ENCODE measurements around the gene MBD6.

The MBD6 gene

GRCh38 chr12:57527184-57527583, 4.6 kb downstream of the MBD6 start:
- Histone ChIP-seq H3K9ac (ENCODE audit: low read length) (no peak overlapping the region), H4K20me1 (ENCODE audit: insufficient read depth, low read length) (no peaks in the 10 kb centered on the region), H3K4me1 (ENCODE audit: low read length) (0 out of 2 replicates have a peak, but pooled peaks cover 4% of the 10 kb centered on the region), H3K27me3 (replicated peaks; ENCODE audit: insufficient read depth, low read length) (no peaks in the 10 kb centered on the region), H3K9me2 (replicated peaks; ENCODE audit: insufficient read depth, low read length) (no peaks in the 10 kb centered on the region), H3K79me2 (ENCODE audit: low read length) (peaks cover 34% of the 10 kb centered on the region), H2AFZ (ENCODE audit: low read length) (no peak overlapping the region), H3K36me3 (replicated peaks; ENCODE audit: insufficient read depth, low read length) (peaks cover 5% of the 10 kb centered on the region; the same call in 1 of the 2 replicates), H3K4me2 (ENCODE audit: low read depth, low read length) (no peak overlapping the region), H3K9me3 (replicated peaks; ENCODE audit: insufficient read depth, low read length) (no peaks in the 10 kb centered on the region), H3K27ac (ENCODE audit: low read length) (no peak overlapping the region), H3F3A (ENCODE audit: insufficient read depth, low read length) (peaks cover 6% of the 10 kb centered on the region), H3K4me3 (ENCODE audit: low read length) (no peak overlapping the region)
- no peak for TF ChIP-seq EZH2 (optimal IDR thresholded peaks at IDR 0.05; ENCODE audit: low read depth, low read length)
- TF ChIP-seq, protein P1, sequence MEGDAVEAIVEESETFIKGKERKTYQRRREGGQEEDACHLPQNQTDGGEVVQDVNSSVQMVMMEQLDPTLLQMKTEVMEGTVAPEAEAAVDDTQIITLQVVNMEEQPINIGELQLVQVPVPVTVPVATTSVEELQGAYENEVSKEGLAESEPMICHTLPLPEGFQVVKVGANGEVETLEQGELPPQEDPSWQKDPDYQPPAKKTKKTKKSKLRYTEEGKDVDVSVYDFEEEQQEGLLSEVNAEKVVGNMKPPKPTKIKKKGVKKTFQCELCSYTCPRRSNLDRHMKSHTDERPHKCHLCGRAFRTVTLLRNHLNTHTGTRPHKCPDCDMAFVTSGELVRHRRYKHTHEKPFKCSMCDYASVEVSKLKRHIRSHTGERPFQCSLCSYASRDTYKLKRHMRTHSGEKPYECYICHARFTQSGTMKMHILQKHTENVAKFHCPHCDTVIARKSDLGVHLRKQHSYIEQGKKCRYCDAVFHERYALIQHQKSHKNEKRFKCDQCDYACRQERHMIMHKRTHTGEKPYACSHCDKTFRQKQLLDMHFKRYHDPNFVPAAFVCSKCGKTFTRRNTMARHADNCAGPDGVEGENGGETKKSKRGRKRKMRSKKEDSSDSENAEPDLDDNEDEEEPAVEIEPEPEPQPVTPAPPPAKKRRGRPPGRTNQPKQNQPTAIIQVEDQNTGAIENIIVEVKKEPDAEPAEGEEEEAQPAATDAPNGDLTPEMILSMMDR (IDR thresholded peaks at IDR 0.05; ENCODE audit: low read length): no peak
- TF ChIP-seq EZH2phosphoT487 (IDR thresholded peaks at IDR 0.05; ENCODE audit: low read length): no peak
- DNase-seq: no peak

DNA sequence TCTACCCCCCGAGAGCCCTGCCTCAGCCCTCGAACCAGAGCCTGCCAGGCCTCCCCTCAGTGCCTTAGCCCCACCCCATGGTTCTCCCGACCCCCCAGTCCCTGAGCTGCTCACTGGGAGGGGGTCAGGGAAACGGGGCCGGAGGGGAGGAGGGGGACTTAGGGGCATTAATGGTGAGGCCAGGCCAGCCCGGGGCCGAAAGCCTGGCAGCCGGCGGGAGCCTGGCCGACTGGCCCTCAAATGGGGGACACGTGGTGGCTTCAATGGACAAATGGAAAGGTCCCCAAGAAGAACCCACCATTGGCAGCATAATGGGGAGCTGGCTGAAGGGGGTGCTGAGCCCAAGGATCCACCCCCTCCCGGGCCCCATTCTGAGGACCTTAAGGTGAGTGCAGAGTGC, 5.6 kb downstream of the MBD6 start:
- no peaks in the 10 kb centered on the region for H4K20me1 ChIP-seq (ENCODE audit: insufficient read depth, low read length)
- DNase-seq: no peak

DNA sequence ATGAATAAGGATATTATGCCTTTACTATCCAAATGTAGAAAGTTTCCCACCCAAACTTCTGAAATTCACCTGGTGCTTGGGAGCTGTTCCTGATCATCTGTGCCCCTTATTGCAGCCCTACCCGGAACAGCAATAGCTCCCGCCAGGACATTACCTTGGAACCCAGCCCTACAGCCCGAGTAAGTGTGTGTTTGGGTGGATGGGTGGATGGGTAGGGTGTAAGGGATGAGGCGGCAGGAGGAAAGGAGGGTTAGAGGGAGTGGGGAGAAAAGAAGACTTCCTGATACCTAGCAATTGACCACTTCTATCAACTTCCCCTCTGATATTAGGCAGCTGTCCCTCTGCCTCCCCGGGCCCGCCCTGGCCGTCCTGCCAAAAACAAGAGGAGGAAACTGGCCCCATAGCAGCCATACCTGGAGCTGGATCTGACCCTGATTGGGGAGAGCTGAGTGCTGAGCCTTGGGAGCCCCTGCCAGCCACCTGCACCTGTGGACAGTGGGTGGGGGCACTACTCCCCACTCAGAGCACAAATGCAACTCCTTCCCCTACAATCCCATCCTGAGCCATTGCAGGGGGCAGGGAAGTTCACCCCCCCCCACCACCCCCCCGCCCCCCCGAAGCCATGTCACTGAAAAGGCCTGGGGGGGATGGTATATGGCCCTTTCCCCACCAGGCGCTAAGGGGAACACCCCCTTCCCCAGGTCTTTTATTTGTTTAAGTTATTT, 6.4 kb downstream of the MBD6 start:
- TF ChIP-seq, protein P1 (IDR thresholded peaks at IDR 0.05; ENCODE audit: low read length): no peak
- TF ChIP-seq EZH2phosphoT487 (IDR thresholded peaks at IDR 0.05; ENCODE audit: low read length): no peak
- TF ChIP-seq EZH2 (optimal IDR thresholded peaks at IDR 0.05; ENCODE audit: low read depth, low read length): no peak
- no peak overlapping the region for H3K9ac ChIP-seq (ENCODE audit: low read length)
- H4K20me1 ChIP-seq (ENCODE audit: insufficient read depth, low read length): no peaks in the 10 kb centered on the region
- no peak for DNase-seq
- no peak overlapping the region for H3K27ac ChIP-seq (ENCODE audit: low read length)
- H3K4me3 ChIP-seq (ENCODE audit: low read length): no peak overlapping the region
- H3K79me2 ChIP-seq (ENCODE audit: low read length): peaks cover 23% of the 10 kb centered on the region
- H3K4me1 ChIP-seq (ENCODE audit: low read length): 0 out of 2 replicates have a peak, but pooled peaks cover 1% of the 10 kb centered on the region
- no peaks in the 10 kb centered on the region for H3K9me3 ChIP-seq (replicated peaks; ENCODE audit: insufficient read depth, low read length)
- peaks cover 7% of the 10 kb centered on the region; the same call in 1 of the 2 replicates for H3K36me3 ChIP-seq (replicated peaks; ENCODE audit: insufficient read depth, low read length)
- no peaks in the 10 kb centered on the region for H3K27me3 ChIP-seq (replicated peaks; ENCODE audit: insufficient read depth, low read length)
- no peak overlapping the region for H3K4me2 ChIP-seq (ENCODE audit: low read depth, low read length)
- no peak overlapping the region for H2AFZ ChIP-seq (ENCODE audit: low read length)
- H3K9me2 ChIP-seq (replicated peaks; ENCODE audit: insufficient read depth, low read length): no peaks in the 10 kb centered on the region
- H3F3A ChIP-seq (ENCODE audit: insufficient read depth, low read length): no peaks in the 10 kb centered on the region; the same call in 1 of the 2 replicates

More for the DNA sequence above, 5.6 kb downstream of the MBD6 start:
- Histone ChIP-seq H3K4me1 (ENCODE audit: low read length) (0 out of 2 replicates have a peak, but pooled peaks cover 3% of the 10 kb centered on the region), H3F3A (ENCODE audit: insufficient read depth, low read length) (peaks cover 3% of the 10 kb centered on the region; the same call in 1 of the 2 replicates), H3K9me2 (replicated peaks; ENCODE audit: insufficient read depth, low read length) (no peaks in the 10 kb centered on the region), H2AFZ (ENCODE audit: low read length) (no peak overlapping the region), H3K36me3 (replicated peaks; ENCODE audit: insufficient read depth, low read length) (peaks cover 7% of the 10 kb centered on the region; the same call in 1 of the 2 replicates), H3K27me3 (replicated peaks; ENCODE audit: insufficient read depth, low read length) (no peaks in the 10 kb centered on the region), H3K27ac (ENCODE audit: low read length) (no peak overlapping the region), H3K9me3 (replicated peaks; ENCODE audit: insufficient read depth, low read length) (no peaks in the 10 kb centered on the region), H3K79me2 (ENCODE audit: low read length) (peaks cover 31% of the 10 kb centered on the region), H3K4me3 (ENCODE audit: low read length) (no peak overlapping the region), H3K4me2 (ENCODE audit: low read depth, low read length) (no peak overlapping the region), H3K9ac (ENCODE audit: low read length) (no peak overlapping the region)
- TF ChIP-seq EZH2phosphoT487 (IDR thresholded peaks at IDR 0.05; ENCODE audit: low read length) (no peak), EZH2 (optimal IDR thresholded peaks at IDR 0.05; ENCODE audit: low read depth, low read length) (no peak)
- TF ChIP-seq, protein P1 (IDR thresholded peaks at IDR 0.05; ENCODE audit: low read length): no peak

Data from MM.1S (cell line).